Measurements from ENCODE around the gene FAM24B. TPM values are rescaled to one million over a fixed set of nuclear protein-coding genes. Genes with fewer than 3 reads are reported as not detected.

Gene FAM24B
- total and polyA plus RNA-seq, 5 donors from 2014 or later: 5.5 to 17.2 (median 10.6) TPM

DNA sequence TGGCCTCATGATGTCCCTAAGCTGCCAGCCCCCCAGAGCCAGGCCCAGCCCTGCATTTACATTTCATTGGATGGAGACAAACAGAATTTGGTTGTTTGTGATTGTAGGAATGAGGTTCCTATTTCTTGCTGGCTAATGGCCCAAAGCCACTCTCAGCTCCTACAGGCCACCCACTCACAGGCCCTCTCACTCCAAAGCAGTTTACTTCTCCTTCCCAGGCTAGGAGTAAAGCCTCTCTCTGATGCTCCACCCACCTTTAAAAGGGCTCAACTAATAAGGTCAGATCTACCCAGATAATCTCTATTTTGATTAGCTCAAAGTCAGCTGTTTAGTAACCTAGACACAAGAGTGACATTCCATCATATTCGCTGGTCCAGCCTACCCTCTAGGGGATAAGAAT is 22.5 kb downstream of the FAM24B start:
- Histone ChIP-seq H3K4me3 (ENCODE audit: low read depth, low read length) (no peak overlapping the region), H3K27me3 (ENCODE audit: control insufficient read depth, insufficient read depth, low read length) (no peaks in the 10 kb centered on the region), H3K27ac (ENCODE audit: insufficient read depth, low read length, poor library complexity, severe bottlenecking) (no peak overlapping the region), H3K4me1 (ENCODE audit: control insufficient read depth, insufficient read depth, low read length, poor library complexity, severe bottlenecking) (peaks cover 4% of the 10 kb centered on the region), H3K9me3 (ENCODE audit: control insufficient read depth in 2 of 2, low read length in 2 of 2) (peaks cover 0 to under 1% of the 10 kb centered on the region in 2 experiments), H3K36me3 (ENCODE audit: control insufficient read depth, insufficient read depth, low read length) (peaks cover 50% of the 10 kb centered on the region)
- Mint-ChIP-seq H3K4me1 (peaks cover 4 to 11% (median 10%) of the 10 kb centered on the region in 4 donors), H3K9me3 (peaks cover 0 to 3% (median 0%) of the 10 kb centered on the region in 7 donors), H3K4me3 (no peak overlapping the region), H3K27ac (peak overlapping the region in 1 of 3 donors; percentile 15), H3K36me3 (peaks cover 42% of the 10 kb centered on the region), H3K27me3 (no peaks in the 10 kb centered on the region)
- DNase-seq (no peak), ATAC-seq (ENCODE audit: low read depth in 2 of 2) (no peak)

- Mint-ChIP-seq H3K4me1 (peaks cover 0 to 9% (median 8%) of the 10 kb centered on the region in 4 donors), H3K36me3 (peaks cover 42% of the 10 kb centered on the region), H3K4me3 (no peak overlapping the region), H3K9me3 (peaks cover 0 to 3% (median 0%) of the 10 kb centered on the region in 7 donors), H3K27ac (peak overlapping the region in 2 of 3 donors; percentile 5 to 68), H3K27me3 (no peaks in the 10 kb centered on the region)
- DNase-seq (no peak), ATAC-seq (ENCODE audit: low read depth in 2 of 2) (no peak)
- H3K4me3 ChIP-seq (ENCODE audit: low read depth, low read length): no peak overlapping the region
- H3K27ac ChIP-seq (ENCODE audit: insufficient read depth, low read length, poor library complexity, severe bottlenecking): no peak overlapping the region
- no peaks in the 10 kb centered on the region for H3K27me3 ChIP-seq (ENCODE audit: control insufficient read depth, insufficient read depth, low read length)
- H3K9me3 ChIP-seq (ENCODE audit: control insufficient read depth in 2 of 2, low read length in 2 of 2): peaks cover 0 to 2% of the 10 kb centered on the region in 2 experiments
- peaks cover 4% of the 10 kb centered on the region for H3K4me1 ChIP-seq (ENCODE audit: control insufficient read depth, insufficient read depth, low read length, poor library complexity, severe bottlenecking)
- peaks cover 56% of the 10 kb centered on the region for H3K36me3 ChIP-seq (ENCODE audit: control insufficient read depth, insufficient read depth, low read length)
These were observed 23.6 kb downstream of the FAM24B start for GRCh38 chr10:122855745-122856144.

DNA sequence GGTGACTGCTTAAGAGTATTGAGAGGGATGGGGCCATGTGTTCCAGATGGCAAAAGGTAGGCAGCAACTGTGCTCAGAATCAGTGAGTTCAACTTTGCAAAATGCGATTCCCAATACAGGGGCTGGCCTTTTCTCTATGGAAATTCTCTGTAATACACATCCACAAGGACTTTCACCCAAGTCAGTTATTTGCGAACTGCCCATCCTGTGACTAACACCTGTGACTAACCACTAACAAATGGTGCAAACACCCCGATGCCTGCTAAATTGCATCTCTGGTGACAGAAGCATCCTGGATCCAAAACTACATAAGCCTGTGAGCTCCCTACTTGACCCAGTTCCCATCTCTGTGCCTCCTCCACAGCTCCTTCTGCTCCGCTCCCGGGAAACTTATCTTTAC is 24.7 kb downstream of the FAM24B start:
- H3K27ac Mint-ChIP-seq: peak overlapping the region in 1 of 3 donors; percentile 56
- ATAC-seq (ENCODE audit: low read depth in 2 of 2): no peak
- DNase-seq: no peak

DNA sequence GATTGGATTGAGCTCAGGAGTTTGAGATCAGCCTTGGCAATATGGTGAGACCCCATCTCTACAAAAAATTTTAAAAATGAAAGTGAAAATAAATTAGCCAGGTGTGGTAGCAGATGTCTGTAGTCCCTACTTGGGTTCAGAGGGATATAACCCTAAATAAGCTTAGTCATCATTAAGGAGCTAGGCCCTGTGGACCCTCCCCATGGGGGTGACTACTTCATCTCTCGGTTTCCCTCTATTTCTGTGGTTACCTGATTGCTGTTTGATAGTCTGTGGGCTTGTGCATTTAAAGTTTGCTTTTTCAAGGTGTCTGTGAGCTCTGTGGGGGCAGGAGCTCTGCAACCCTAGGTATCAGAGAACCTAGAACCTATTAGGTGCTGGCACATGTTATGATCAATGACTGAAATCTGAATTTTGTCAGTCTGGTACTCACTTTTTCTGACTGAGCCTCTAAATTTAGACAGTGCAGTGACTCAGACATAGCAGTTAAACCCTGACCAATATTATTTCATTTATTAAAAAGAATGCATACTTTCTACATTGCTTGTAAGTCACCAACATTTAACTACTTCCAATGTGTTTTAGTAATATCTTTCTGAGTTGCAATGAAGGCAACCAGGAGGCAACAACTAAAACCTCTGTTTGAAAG is 25.6 kb downstream of the FAM24B start:
- H3K4me3 Mint-ChIP-seq: no peak overlapping the region
- H3K27ac Mint-ChIP-seq: peak overlapping the region in 1 of 3 donors; percentile 6
- peaks cover 0 to under 1% (median 0%) of the 10 kb centered on the region in 7 donors for H3K9me3 Mint-ChIP-seq
- peaks cover 4% of the 10 kb centered on the region for H3K4me1 ChIP-seq (ENCODE audit: control insufficient read depth, insufficient read depth, low read length, poor library complexity, severe bottlenecking)
- H3K27me3 Mint-ChIP-seq: no peaks in the 10 kb centered on the region
- H3K36me3 Mint-ChIP-seq: peaks cover 39% of the 10 kb centered on the region
- no peak overlapping the region for H3K4me3 ChIP-seq (ENCODE audit: low read depth, low read length)
- DNase-seq: peak in 1 of 3 donors; percentile 14
- H3K27ac ChIP-seq (ENCODE audit: insufficient read depth, low read length, poor library complexity, severe bottlenecking): no peak overlapping the region
- H3K27me3 ChIP-seq (ENCODE audit: control insufficient read depth, insufficient read depth, low read length): no peaks in the 10 kb centered on the region
- no peak for ATAC-seq (ENCODE audit: low read depth in 2 of 2)
- peaks cover 0 to 2% of the 10 kb centered on the region in 2 experiments for H3K9me3 ChIP-seq (ENCODE audit: control insufficient read depth in 2 of 2, low read length in 2 of 2)
- peaks cover 71% of the 10 kb centered on the region for H3K36me3 ChIP-seq (ENCODE audit: control insufficient read depth, insufficient read depth, low read length)
- H3K4me1 Mint-ChIP-seq: peaks cover 0 to 11% (median 6%) of the 10 kb centered on the region in 4 donors

More for the DNA sequence above, 24.7 kb downstream of the FAM24B start:
- H3K36me3 ChIP-seq (ENCODE audit: control insufficient read depth, insufficient read depth, low read length): peaks cover 67% of the 10 kb centered on the region
- peaks cover 0 to 11% (median 9%) of the 10 kb centered on the region in 4 donors for H3K4me1 Mint-ChIP-seq
- H3K4me3 Mint-ChIP-seq: no peak overlapping the region
- H3K27me3 ChIP-seq (ENCODE audit: control insufficient read depth, insufficient read depth, low read length): no peaks in the 10 kb centered on the region
- H3K36me3 Mint-ChIP-seq: peaks cover 45% of the 10 kb centered on the region
- peaks cover 0 to 3% (median 0%) of the 10 kb centered on the region in 7 donors for H3K9me3 Mint-ChIP-seq
- H3K9me3 ChIP-seq (ENCODE audit: control insufficient read depth in 2 of 2, low read length in 2 of 2): peaks cover 0 to 2% of the 10 kb centered on the region in 2 experiments
- H3K27ac ChIP-seq (ENCODE audit: insufficient read depth, low read length, poor library complexity, severe bottlenecking): no peak overlapping the region
- no peak overlapping the region for H3K4me3 ChIP-seq (ENCODE audit: low read depth, low read length)
- no peaks in the 10 kb centered on the region for H3K27me3 Mint-ChIP-seq
- peaks cover 4% of the 10 kb centered on the region for H3K4me1 ChIP-seq (ENCODE audit: control insufficient read depth, insufficient read depth, low read length, poor library complexity, severe bottlenecking)

DNA sequence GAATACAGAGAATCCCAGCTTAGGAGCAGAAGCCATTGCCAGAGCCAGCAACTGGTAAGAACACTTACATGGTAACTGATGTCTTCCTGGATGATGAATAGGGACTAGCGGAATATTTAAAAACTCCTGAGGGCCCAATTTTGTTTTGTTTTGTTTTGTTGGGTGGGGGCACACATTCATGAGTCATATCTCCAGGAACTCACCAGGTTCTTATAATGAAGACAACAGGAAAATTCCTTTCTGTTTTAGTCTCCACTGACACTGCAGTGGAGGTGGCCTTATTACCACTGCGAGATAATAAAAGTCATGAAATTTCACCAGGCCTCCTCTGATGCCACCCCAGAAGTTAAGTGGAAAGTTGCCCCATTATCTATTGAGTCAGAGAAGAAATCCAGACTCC is 27.1 kb downstream of the FAM24B start:
- no peak overlapping the region for H3K27ac ChIP-seq (ENCODE audit: insufficient read depth, low read length, poor library complexity, severe bottlenecking)
- peaks cover 4% of the 10 kb centered on the region for H3K4me1 ChIP-seq (ENCODE audit: control insufficient read depth, insufficient read depth, low read length, poor library complexity, severe bottlenecking)
- no peaks in the 10 kb centered on the region for H3K27me3 ChIP-seq (ENCODE audit: control insufficient read depth, insufficient read depth, low read length)
- Mint-ChIP-seq H3K27me3 (no peaks in the 10 kb centered on the region), H3K27ac (peak overlapping the region in 1 of 3 donors; percentile 57), H3K9me3 (no peaks in the 10 kb centered on the region), H3K4me1 (peaks cover 0 to 17% (median 9%) of the 10 kb centered on the region in 4 donors), H3K4me3 (no peak overlapping the region), H3K36me3 (peaks cover 39% of the 10 kb centered on the region)
- ATAC-seq (ENCODE audit: low read depth in 2 of 2): no peak
- H3K4me3 ChIP-seq (ENCODE audit: low read depth, low read length): no peak overlapping the region
- H3K36me3 ChIP-seq (ENCODE audit: control insufficient read depth, insufficient read depth, low read length): peaks cover 76% of the 10 kb centered on the region
- peaks cover 0 to 2% of the 10 kb centered on the region in 2 experiments for H3K9me3 ChIP-seq (ENCODE audit: control insufficient read depth in 2 of 2, low read length in 2 of 2)
- DNase-seq: no peak

DNA sequence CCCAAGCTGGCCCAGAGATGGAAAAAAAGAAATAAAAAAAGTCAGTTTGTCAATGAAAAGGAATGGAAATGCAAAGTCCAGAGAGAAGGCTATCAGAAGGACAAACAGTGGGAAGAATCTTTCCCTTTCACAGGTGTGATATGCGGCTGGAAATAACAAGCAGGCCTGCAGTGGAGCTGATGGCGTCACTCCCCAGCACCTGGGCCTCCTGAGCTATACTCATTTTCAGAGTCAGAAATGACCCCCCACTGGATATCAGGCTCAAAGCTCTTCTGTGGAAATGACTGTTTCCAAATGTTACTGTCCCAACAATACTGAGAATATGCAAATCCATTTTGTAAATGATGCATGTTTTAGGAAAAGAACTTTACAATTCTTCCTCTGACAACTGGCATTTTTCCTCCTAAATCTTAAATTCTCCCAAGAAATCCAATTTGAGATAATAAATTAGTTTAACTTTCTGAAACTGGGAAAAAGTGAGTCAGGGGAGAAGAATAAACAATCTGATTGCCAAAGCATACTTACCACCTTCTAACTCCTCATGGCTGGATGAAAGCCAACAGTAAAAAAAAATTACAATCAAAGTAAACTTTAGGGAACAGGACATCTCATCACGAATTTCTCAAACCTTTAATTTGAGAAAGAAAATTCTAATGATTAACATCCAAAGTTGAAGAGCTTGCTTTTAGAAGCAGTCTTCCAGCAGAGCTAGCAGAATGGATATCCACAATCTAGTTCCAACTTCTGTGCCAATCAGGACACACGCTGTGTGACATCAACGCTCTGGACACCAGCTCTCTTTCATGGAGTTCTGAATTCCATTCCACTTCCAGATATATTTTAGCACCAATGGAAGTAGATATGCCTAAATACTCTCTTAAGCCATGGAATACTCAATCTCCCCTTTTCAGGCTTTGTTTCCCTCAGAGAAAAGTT is 28.4 kb downstream of the FAM24B start:
- Mint-ChIP-seq H3K27me3 (no peaks in the 10 kb centered on the region), H3K9me3 (no peaks in the 10 kb centered on the region), H3K4me1 (peaks cover 0 to 18% (median 7%) of the 10 kb centered on the region in 4 donors), H3K36me3 (peaks cover 43% of the 10 kb centered on the region), H3K4me3 (no peak overlapping the region), H3K27ac (no peak overlapping the region)
- H3K9me3 ChIP-seq (ENCODE audit: control insufficient read depth in 2 of 2, low read length in 2 of 2): peaks cover 0 to 2% of the 10 kb centered on the region in 2 experiments
- no peak overlapping the region for H3K27ac ChIP-seq (ENCODE audit: insufficient read depth, low read length, poor library complexity, severe bottlenecking)
- H3K27me3 ChIP-seq (ENCODE audit: control insufficient read depth, insufficient read depth, low read length): no peaks in the 10 kb centered on the region
- no peak overlapping the region for H3K4me3 ChIP-seq (ENCODE audit: low read depth, low read length)
- ATAC-seq (ENCODE audit: low read depth in 2 of 2) (no peak), DNase-seq (no peak)
- peaks cover 74% of the 10 kb centered on the region for H3K36me3 ChIP-seq (ENCODE audit: control insufficient read depth, insufficient read depth, low read length)
- H3K4me1 ChIP-seq (ENCODE audit: control insufficient read depth, insufficient read depth, low read length, poor library complexity, severe bottlenecking): peaks cover 4% of the 10 kb centered on the region

- H3K4me3 ChIP-seq (ENCODE audit: low read depth, low read length): no peak overlapping the region
- H3K27me3 ChIP-seq (ENCODE audit: control insufficient read depth, insufficient read depth, low read length): no peaks in the 10 kb centered on the region
- no peaks in the 10 kb centered on the region for H3K27me3 Mint-ChIP-seq
- H3K4me1 Mint-ChIP-seq: peaks cover 0 to 20% (median 7%) of the 10 kb centered on the region in 4 donors
- no peak for ATAC-seq (ENCODE audit: low read depth in 2 of 2)
- H3K9me3 Mint-ChIP-seq: no peaks in the 10 kb centered on the region
- H3K27ac ChIP-seq (ENCODE audit: insufficient read depth, low read length, poor library complexity, severe bottlenecking): no peak overlapping the region
- no peak for DNase-seq
- peaks cover 4% of the 10 kb centered on the region for H3K4me1 ChIP-seq (ENCODE audit: control insufficient read depth, insufficient read depth, low read length, poor library complexity, severe bottlenecking)
- peaks cover 41% of the 10 kb centered on the region for H3K36me3 Mint-ChIP-seq
- no peak overlapping the region for H3K4me3 Mint-ChIP-seq
- no peak overlapping the region for H3K27ac Mint-ChIP-seq
- H3K36me3 ChIP-seq (ENCODE audit: control insufficient read depth, insufficient read depth, low read length): peaks cover 71% of the 10 kb centered on the region
- peaks cover 0 to 2% of the 10 kb centered on the region in 2 experiments for H3K9me3 ChIP-seq (ENCODE audit: control insufficient read depth in 2 of 2, low read length in 2 of 2)
These were observed 29.3 kb downstream of the FAM24B start for GRCh38 chr10:122849900-122850605.
